ENCODE measurements around the gene KIF2B. TPM values are rescaled to one million over a fixed set of nuclear protein-coding genes. Genes with fewer than 3 reads are reported as not detected.

The KIF2B gene
- total RNA-seq (2022; extraction: Qiagen RNA extraction; ENCODE audit: low read depth), result not detected in 5 replicates

DNA sequence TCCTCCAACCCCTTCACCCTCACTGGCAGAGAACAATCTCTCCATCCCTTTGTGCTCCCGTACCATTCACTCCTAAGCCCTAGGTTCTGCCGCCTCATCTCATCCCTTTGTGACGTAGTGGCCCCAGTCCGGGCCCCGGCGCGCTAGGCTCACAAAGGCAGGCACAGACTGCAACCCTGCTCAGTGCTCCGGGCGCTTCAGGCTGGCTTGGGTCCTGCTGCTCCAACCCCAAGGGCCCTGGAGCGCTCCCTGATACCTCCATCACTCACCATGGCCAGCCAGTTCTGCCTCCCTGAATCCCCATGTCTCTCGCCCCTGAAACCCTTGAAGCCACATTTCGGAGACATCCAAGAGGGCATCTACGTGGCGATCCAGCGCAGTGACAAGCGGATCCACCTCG lies at the start of gene KIF2B:
KIF2B (plus strand) TSS at position 164 of the 400 bp plus-strand sequence; CDS start at position 271, 107 bp downstream.

